Measurements from ENCODE around the gene HECTD2. TPM values are rescaled to one million over a fixed set of nuclear protein-coding genes. Genes with fewer than 3 reads are reported as not detected.

The HECTD2 gene
- polyA plus RNA-seq, 3 donors = 0.12 TPM; not detected in 2

GRCh38 chr10:91472911-91473310, 62.8 kb downstream of the HECTD2 start:
- H3K9ac ChIP-seq (ENCODE audit: insufficient read depth, low read length, poor library complexity, severe bottlenecking) = no peak overlapping the region
- no peak overlapping the region for H3K4me3 ChIP-seq (replicated peaks in 1 of 3; ENCODE audit: low read depth in 2 of 3, low read length in 3 of 3)
- H3K9me3 Mint-ChIP-seq = peaks cover 7 to 15% (median 11%) of the 10 kb centered on the region in 7 donors
- no peaks in the 10 kb centered on the region for H3K4me1 ChIP-seq (ENCODE audit: control insufficient read depth in 1 of 2, insufficient read depth in 2 of 2, low read length in 2 of 2)
- H3K79me2 ChIP-seq (ENCODE audit: insufficient read depth, low read length) = no peaks in the 10 kb centered on the region
- no peak overlapping the region for H2AFZ ChIP-seq (ENCODE audit: insufficient read depth, low read depth, low read length, poor library complexity, severe bottlenecking)
- no peaks in the 10 kb centered on the region for H3K36me3 ChIP-seq (replicated peaks in 1 of 2; ENCODE audit: control insufficient read depth in 1 of 2, insufficient read depth in 2 of 2, low read length in 2 of 2)
- H3K36me3 Mint-ChIP-seq = no peaks in the 10 kb centered on the region
- H3K4me3 Mint-ChIP-seq = no peak overlapping the region
- no peaks in the 10 kb centered on the region for H4K20me1 ChIP-seq (ENCODE audit: insufficient read depth, low read length)
- DNase-seq = no peak
- H3K4me1 Mint-ChIP-seq = no peaks in the 10 kb centered on the region
- H3K27me3 Mint-ChIP-seq (ENCODE audit: low read depth in 3 of 3) = no peaks in the 10 kb centered on the region
- H3K27ac Mint-ChIP-seq = no peak overlapping the region
- intact Hi-C loops (cut with micrococcal nuclease) = no loop called here
- H3K27me3 ChIP-seq (ENCODE audit: control insufficient read depth in 2 of 2, insufficient read depth in 2 of 2, low read length in 2 of 2) = no peaks in the 10 kb centered on the region
- peaks cover 0 to 4% of the 10 kb centered on the region in 2 donors for H3K9me3 ChIP-seq (replicated peaks in 1 of 2; ENCODE audit: control insufficient read depth in 1 of 2, insufficient read depth in 1 of 2, low read length in 2 of 2)
- WGBS (ENCODE audit: insufficient coverage) = no CpG with 5 or more reads among the region's 2 CpGs
- no peak overlapping the region for H3K27ac ChIP-seq (ENCODE audit: low read depth in 1 of 2, low read length in 2 of 2)
- H3K4me2 ChIP-seq (replicated peaks; ENCODE audit: extremely low read depth, low read length, poor library complexity, severe bottlenecking) = no peak overlapping the region
- no peak for TF ChIP-seq CTCF (IDR thresholded peaks at IDR 0.05)

- Histone ChIP-seq H3K4me2 (replicated peaks; ENCODE audit: extremely low read depth, low read length, poor library complexity, severe bottlenecking) (no peak overlapping the region), H3K9ac (ENCODE audit: insufficient read depth, low read length, poor library complexity, severe bottlenecking) (no peak overlapping the region), H3K27ac (ENCODE audit: low read depth in 1 of 2, low read length in 2 of 2) (no peak overlapping the region), H3K4me3 (replicated peaks in 1 of 3; ENCODE audit: low read depth in 2 of 3, low read length in 3 of 3) (no peak overlapping the region), H2AFZ (ENCODE audit: insufficient read depth, low read depth, low read length, poor library complexity, severe bottlenecking) (no peak overlapping the region), H3K36me3 (replicated peaks in 1 of 2; ENCODE audit: control insufficient read depth in 1 of 2, insufficient read depth in 2 of 2, low read length in 2 of 2) (no peaks in the 10 kb centered on the region), H3K9me3 (replicated peaks in 1 of 2; ENCODE audit: control insufficient read depth in 1 of 2, insufficient read depth in 1 of 2, low read length in 2 of 2) (no peaks in the 10 kb centered on the region), H3K4me1 (ENCODE audit: control insufficient read depth in 1 of 2, insufficient read depth in 2 of 2, low read length in 2 of 2) (no peaks in the 10 kb centered on the region), H3K79me2 (ENCODE audit: insufficient read depth, low read length) (no peaks in the 10 kb centered on the region), H3K27me3 (ENCODE audit: control insufficient read depth in 2 of 2, insufficient read depth in 2 of 2, low read length in 2 of 2) (no peaks in the 10 kb centered on the region), H4K20me1 (ENCODE audit: insufficient read depth, low read length) (no peaks in the 10 kb centered on the region)
- no peak for TF ChIP-seq CTCF (IDR thresholded peaks at IDR 0.05)
- DNase-seq = no peak
- no peaks in the 10 kb centered on the region for H3K4me1 Mint-ChIP-seq
- no peaks in the 10 kb centered on the region for H3K27me3 Mint-ChIP-seq (ENCODE audit: low read depth in 3 of 3)
- intact Hi-C loops (cut with micrococcal nuclease) = no loop called here
- no peaks in the 10 kb centered on the region for H3K36me3 Mint-ChIP-seq
- no peak overlapping the region for H3K27ac Mint-ChIP-seq
- H3K9me3 Mint-ChIP-seq = peaks cover 3 to 14% (median 9%) of the 10 kb centered on the region in 7 donors
- WGBS (ENCODE audit: insufficient coverage) = no CpG with 5 or more reads among the region's 1 CpG
- H3K4me3 Mint-ChIP-seq = no peak overlapping the region
These were observed 63.9 kb downstream of the HECTD2 start for GRCh38 chr10:91474009-91474408.
